ENCODE results near the gene HOXD10.

GRCh38 chr2:176074919-176075425, 41.6 kb upstream of the HOXD10 start:
- TF ChIP-seq CTCF (conservative IDR thresholded peaks at IDR 0.05 in 1 of 2, IDR thresholded peaks at IDR 0.05 in 1 of 2; ENCODE audit: extremely low read depth in 1 of 2, insufficient read depth in 1 of 2, low read depth in 1 of 2, low read length in 2 of 2) (no peak), EZH2 (IDR thresholded peaks at IDR 0.05; ENCODE audit: borderline replicate concordance, low read length) (peak; percentile 2)

Measured in mammary epithelial cell (primary cell).